SK-N-SH treated with all-trans-retinoic acid at 6 μM for 48 hours (cell line): ENCODE data around the gene ERICH4.

Source experiments
- CREB5 ChIP-seq: fragments of 250-450 bp; sonication (Bioruptor Pico); IDR thresholded peaks from 2 replicates; pipeline ENCODE4 v1.5.1; 2020; ENCODE audit warnings: low read depth, mild to moderate bottlenecking, moderate library complexity
- CSRNP3 ChIP-seq: fragments of 250-450 bp; sonication (Bioruptor Pico); IDR thresholded peaks from 2 replicates; pipeline ENCODE4 v1.5.1; 2021; ENCODE audit warnings: mild to moderate bottlenecking, moderate library complexity
- GLIS3 ChIP-seq: fragments of 250-450 bp; sonication (Bioruptor Pico); IDR thresholded peaks from 2 replicates; pipeline ENCODE4 v1.5.0; 2020; ENCODE audit warnings: mild to moderate bottlenecking, moderate library complexity
- PATZ1 ChIP-seq: fragments of 250-450 bp; sonication (Bioruptor Pico); IDR thresholded peaks from 2 replicates; pipeline ENCODE4 v1.8.0; 2020; ENCODE audit warnings: mild to moderate bottlenecking, moderate library complexity, borderline replicate concordance
- PPARA ChIP-seq: fragments of 250-450 bp; sonication (Bioruptor Pico); IDR thresholded peaks from 2 replicates; pipeline ENCODE4 v1.5.0; 2020; ENCODE audit warnings: mild to moderate bottlenecking, borderline replicate concordance
- ZC3H10 ChIP-seq: fragments of 250-450 bp; sonication (Bioruptor Pico); IDR thresholded peaks from 2 replicates; pipeline ENCODE4 v1.5.1; 2021; ENCODE audit warnings: mild to moderate bottlenecking, moderate library complexity
- ZFP3 ChIP-seq: fragments of 250-450 bp; sonication (Bioruptor Pico); IDR thresholded peaks from 2 replicates; pipeline ENCODE4 v1.5.0; 2020; ENCODE audit warnings: mild to moderate bottlenecking, moderate library complexity
- TF ChIP-seq, protein P1 (sequence below): fragments of 250-450 bp; sonication (Bioruptor Pico); IDR thresholded peaks from 2 replicates; pipeline ENCODE4 v1.5.0; 2020; ENCODE audit warnings: mild to moderate bottlenecking, moderate library complexity

DNA sequence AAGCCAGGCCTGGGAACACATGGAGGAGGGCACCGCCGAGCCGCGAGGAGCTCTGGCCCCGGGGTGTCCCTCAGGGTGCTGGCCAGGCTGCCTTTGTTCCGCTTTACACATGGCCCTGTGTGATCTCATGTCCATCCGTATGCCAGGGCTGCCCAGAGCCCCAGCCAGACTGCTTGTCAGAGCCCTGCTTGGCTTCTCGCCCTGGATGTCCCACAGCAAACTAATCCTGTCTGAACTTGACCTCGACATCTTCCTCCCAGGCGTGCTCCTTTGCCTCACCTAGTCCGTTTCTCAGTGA is 31.0 kb upstream of the ERICH4 start:
- no peak for TF ChIP-seq PPARA (CRISPR knock-in tag)
- 0 out of 2 replicates have a peak, but pooled peaks have one; percentile 59 for TF ChIP-seq ZFP3
- no peak for TF ChIP-seq PATZ1 (CRISPR knock-in tag)
- TF ChIP-seq GLIS3 = no peak
- no peak for TF ChIP-seq ZC3H10 (CRISPR knock-in tag)
- no peak for TF ChIP-seq CSRNP3 (CRISPR knock-in tag)
- TF ChIP-seq, protein P1, sequence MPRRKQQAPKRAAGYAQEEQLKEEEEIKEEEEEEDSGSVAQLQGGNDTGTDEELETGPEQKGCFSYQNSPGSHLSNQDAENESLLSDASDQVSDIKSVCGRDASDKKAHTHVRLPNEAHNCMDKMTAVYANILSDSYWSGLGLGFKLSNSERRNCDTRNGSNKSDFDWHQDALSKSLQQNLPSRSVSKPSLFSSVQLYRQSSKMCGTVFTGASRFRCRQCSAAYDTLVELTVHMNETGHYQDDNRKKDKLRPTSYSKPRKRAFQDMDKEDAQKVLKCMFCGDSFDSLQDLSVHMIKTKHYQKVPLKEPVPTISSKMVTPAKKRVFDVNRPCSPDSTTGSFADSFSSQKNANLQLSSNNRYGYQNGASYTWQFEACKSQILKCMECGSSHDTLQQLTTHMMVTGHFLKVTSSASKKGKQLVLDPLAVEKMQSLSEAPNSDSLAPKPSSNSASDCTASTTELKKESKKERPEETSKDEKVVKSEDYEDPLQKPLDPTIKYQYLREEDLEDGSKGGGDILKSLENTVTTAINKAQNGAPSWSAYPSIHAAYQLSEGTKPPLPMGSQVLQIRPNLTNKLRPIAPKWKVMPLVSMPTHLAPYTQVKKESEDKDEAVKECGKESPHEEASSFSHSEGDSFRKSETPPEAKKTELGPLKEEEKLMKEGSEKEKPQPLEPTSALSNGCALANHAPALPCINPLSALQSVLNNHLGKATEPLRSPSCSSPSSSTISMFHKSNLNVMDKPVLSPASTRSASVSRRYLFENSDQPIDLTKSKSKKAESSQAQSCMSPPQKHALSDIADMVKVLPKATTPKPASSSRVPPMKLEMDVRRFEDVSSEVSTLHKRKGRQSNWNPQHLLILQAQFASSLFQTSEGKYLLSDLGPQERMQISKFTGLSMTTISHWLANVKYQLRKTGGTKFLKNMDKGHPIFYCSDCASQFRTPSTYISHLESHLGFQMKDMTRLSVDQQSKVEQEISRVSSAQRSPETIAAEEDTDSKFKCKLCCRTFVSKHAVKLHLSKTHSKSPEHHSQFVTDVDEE = no peak
- TF ChIP-seq CREB5 = no peak
